Calu3 (cell line): ENCODE measurements around the gene LGALS4. TPM values are rescaled to one million over a fixed set of nuclear protein-coding genes. Genes with fewer than 3 reads are reported as not detected.
"Not testable (repeated sequence)": the region's sequence is repeated elsewhere in the genome, so short reads cannot be mapped to it uniquely, and the experiment has no call there.

Source experiments
- BruUV-seq: library from RNA; stranded (reverse); fragments of 400-500 nt; replicated peaks from 2 replicates; lab custom pipeline; 2021; lab: Mats Ljungman, UMichigan
- CTCF ChIA-PET: fragments of 300-600 bp; sonication (Branson Sonifier 250); formaldehyde crosslinking; loops from one replicate; lab custom pipeline; 2022; ENCODE audit warnings: antibody characterized with exemption; lab: Charles Lee
- DNase-seq: peaks from one replicate; pipeline ENCODE4 v3.0.0; 2022
- H3K27ac Mint-ChIP-seq: one replicate; pipeline ENCODE4 v1.8.0; 2022; ENCODE audit warnings: mixed read lengths; ENCODE audit not compliant: unreplicated experiment
- H3K27me3 Mint-ChIP-seq: one replicate; pipeline ENCODE4 v1.8.0; 2022; ENCODE audit warnings: mixed read lengths; ENCODE audit not compliant: unreplicated experiment
- H3K36me3 Mint-ChIP-seq: one replicate; pipeline ENCODE4 v1.8.0; 2022; ENCODE audit warnings: mild to moderate bottlenecking, moderate library complexity, mixed read lengths; ENCODE audit not compliant: insufficient read depth, unreplicated experiment
- H3K4me1 Mint-ChIP-seq: one replicate; pipeline ENCODE4 v1.8.0; 2022; ENCODE audit warnings: mild to moderate bottlenecking, low read depth, mixed read lengths; ENCODE audit not compliant: unreplicated experiment
- H3K4me3 Mint-ChIP-seq: one replicate; pipeline ENCODE4 v1.8.0; 2022; ENCODE audit warnings: mild to moderate bottlenecking, low read depth, moderate library complexity, mixed read lengths; ENCODE audit not compliant: unreplicated experiment
- H3K9me3 Mint-ChIP-seq: one replicate; pipeline ENCODE4 v1.8.0; 2022; ENCODE audit warnings: low read depth, mixed read lengths; ENCODE audit not compliant: unreplicated experiment
- CTCF ChIP-seq: fragments of 200-600 bp; IDR thresholded peaks from one replicate; pipeline ENCODE4 v1.8.0; 2022; ENCODE audit warnings: antibody characterized with exemption; ENCODE audit not compliant: unreplicated experiment
- intact Hi-C: fragments of 100-400 bp; cut with micrococcal nuclease; formaldehyde crosslinking; loops from one replicate; pipeline ENCODE4 v1.10.0; 2022; ENCODE audit not compliant: unreplicated experiment
- total RNA-seq: library from RNA; stranded (reverse); gene quantifications from 2 replicates; pipeline ENCODE4 v1.2.3, GENCODE V29; 2022

LGALS4 gene
- total RNA-seq, 1 experiment from 2014 or later: 321 TPM

DNA sequence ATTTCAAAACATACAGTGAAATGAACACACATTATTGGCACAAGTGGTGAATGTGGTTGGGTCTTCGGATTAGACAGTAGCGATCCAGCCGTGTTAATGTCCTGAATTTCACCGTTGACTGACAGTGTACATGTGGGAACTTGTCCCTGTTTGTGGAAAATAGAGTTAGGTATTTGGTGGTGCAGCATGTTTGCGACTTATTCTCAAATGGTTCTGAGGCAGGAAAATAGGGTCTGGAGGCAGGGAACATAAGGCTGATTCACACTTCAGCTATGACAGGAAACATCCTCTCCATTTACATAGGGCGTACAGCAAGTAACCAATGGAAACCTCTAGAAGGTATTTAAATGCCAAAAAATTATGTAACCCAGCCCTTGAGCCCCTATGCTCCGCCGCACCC is 19.6 kb downstream of the LGALS4 start:
- Mint-ChIP-seq H3K9me3 (no peaks in the 10 kb centered on the region), H3K27me3 (no peaks in the 10 kb centered on the region), H3K27ac (no peak overlapping the region), H3K4me1 (peaks cover 7% of the 10 kb centered on the region), H3K36me3 (peaks cover 13% of the 10 kb centered on the region), H3K4me3 (no peak overlapping the region)
- intact Hi-C loops: no loop called here
- CTCF ChIA-PET: interaction anchor here (1.6 kb wide), 1 partner anchor 10 kb away, joined by 3 read pairs; no protein-coding TSS in a partner anchor
- BruUV-seq: no TSS peak
- DNase-seq: no peak
- TF ChIP-seq CTCF: no peak

- Mint-ChIP-seq H3K36me3 (peaks cover 13% of the 10 kb centered on the region), H3K27ac (no peak overlapping the region), H3K4me1 (peaks cover 11% of the 10 kb centered on the region), H3K9me3 (no peaks in the 10 kb centered on the region), H3K4me3 (no peak overlapping the region), H3K27me3 (no peaks in the 10 kb centered on the region)
- CTCF ChIA-PET: interaction anchor here (1.6 kb wide), 1 partner anchor 9 kb away, joined by 3 read pairs; no protein-coding TSS in a partner anchor
- peak; percentile 40 for TF ChIP-seq CTCF
- intact Hi-C loops: no loop called here
- peak; percentile 36 for DNase-seq
- BruUV-seq: no TSS peak
Observed at GRCh38 chr19:38792250-38793111, 20.3 kb downstream of the LGALS4 start.

GRCh38 chr19:38791451-38792064 is 21.2 kb downstream of the LGALS4 start:
- H3K4me3 Mint-ChIP-seq, intact Hi-C loops, BruUV-seq: not testable (repeated sequence)

GRCh38 chr19:38790507-38791403 is 22.0 kb downstream of the LGALS4 start:
- H3K27me3 Mint-ChIP-seq, H3K9me3 Mint-ChIP-seq, BruUV-seq, H3K36me3 Mint-ChIP-seq, H3K27ac Mint-ChIP-seq, intact Hi-C loops, DNase-seq, H3K4me3 Mint-ChIP-seq, CTCF ChIA-PET: not testable (repeated sequence)
- peaks cover 11% of the 10 kb centered on the region for H3K4me1 Mint-ChIP-seq

More at GRCh38 chr19:38791451-38792064, 21.2 kb downstream of the LGALS4 start:
- DNase-seq, H3K27ac Mint-ChIP-seq, CTCF ChIA-PET, H3K27me3 Mint-ChIP-seq, H3K9me3 Mint-ChIP-seq: not testable (repeated sequence)
- H3K4me1 Mint-ChIP-seq: peaks cover 11% of the 10 kb centered on the region
- peaks cover 11% of the 10 kb centered on the region for H3K36me3 Mint-ChIP-seq
